Uterus (tissue), 4 donors: Measurements from ENCODE around the gene IGFL4. TPM values are rescaled to one million over a fixed set of nuclear protein-coding genes. Genes with fewer than 3 reads are reported as not detected.
"Not testable (repeated sequence)": the region's sequence is repeated elsewhere in the genome, so short reads cannot be mapped to it uniquely, and the experiment has no call there.

Experiments
- DNase-seq, 2 donors: peaks; one replicate each; pipeline ENCODE4 v3.0.0-alpha.2; 2019 to 2020
- H3K27ac ChIP-seq, 2 donors: fragments of 200-600 bp; sonication (generic); 1 replicate in 1 of 2; 2 replicates in 1 of 2; pipeline ENCODE4 v1.5.1; 2016 to 2018
- H3K27me3 ChIP-seq, 2 donors: fragments of 200-600 bp; sonication (generic); one replicate each; pipeline ENCODE4 v1.5.1; 2018 to 2019; ENCODE audit warnings: control low read depth in 1 of 2
- H3K36me3 ChIP-seq, 2 donors: fragments of 200-600 bp; sonication (generic); one replicate each; pipeline ENCODE4 v1.5.1; 2019; ENCODE audit warnings: control low read depth in 1 of 2
- H3K4me1 ChIP-seq, 2 donors: fragments of 200-600 bp; sonication (generic); one replicate each; pipeline ENCODE4 v1.5.1; 2018 to 2019; ENCODE audit warnings: control low read depth in 1 of 2
- H3K4me3 ChIP-seq, 2 donors: fragments of 200-600 bp; sonication (generic); 1 replicate in 1 of 2; 2 replicates in 1 of 2; pipeline ENCODE4 v1.5.1; 2018 to 2019; ENCODE audit warnings: mild to moderate bottlenecking in 1 of 2
- H3K9me3 ChIP-seq, 2 donors: fragments of 200-600 bp; sonication (generic); one replicate each; pipeline ENCODE4 v1.5.1; 2019; ENCODE audit warnings: control low read depth in 1 of 2
- CTCF ChIP-seq, 4 experiments: fragments of 200-600 bp in 2 of 4; fragments of 450-650 bp in 2 of 4; sonication (generic) in 2 of 4; IDR thresholded peaks; one replicate each; pipeline ENCODE4 v1.5.1; 2016 to 2019; ENCODE audit warnings: antibody characterized with exemption in 4 of 4, mild to moderate bottlenecking in 2 of 4, moderate library complexity in 1 of 4
- POLR2A ChIP-seq, 2 donors: fragments of 450-650 bp; IDR thresholded peaks; one replicate each; pipeline ENCODE4 v1.6.1; 2016; ENCODE audit warnings: antibody characterized with exemption in 2 of 2, mild to moderate bottlenecking in 1 of 2, moderate library complexity in 1 of 2
- intact Hi-C: fragments of 100-400 bp; cut with DNase I; formaldehyde crosslinking; loops from one replicate; pipeline ENCODE4 v1.15.1; 2023; ENCODE audit warnings: low total_unique reads
- total RNA-seq, 4 donors: library from RNA; depleted of rRNA in 3 of 4; stranded (reverse); fragments of >200 nt in 3 of 4; gene quantifications; one replicate each; pipeline versions ENCODE4 v1.1.0 to v1.2.4, GENCODE V29; 2014 to 2023
- donor health status: DM: yes; HTN: yes; CAD: no.

The IGFL4 gene
- total RNA-seq, 4 donors from 2014 or later, result not detected

- DNase-seq, result peak; percentile 56 to 67
- Histone ChIP-seq H3K27me3 (peaks cover 0 to 29% of the 10 kb centered on the region in 2 donors), H3K27ac (peak overlapping the region; percentile 6 to 45)
- TF ChIP-seq CTCF (IDR thresholded peaks at IDR 0.05), result peak; percentile 49 to 65 (median 59)
- not testable (repeated sequence) for H3K4me1 ChIP-seq, H3K4me3 ChIP-seq, H3K36me3 ChIP-seq, H3K9me3 ChIP-seq
- intact Hi-C loops, result loop anchor here (5.0 kb wide), 1 partner anchor 184 kb away; no protein-coding TSS in a partner anchor
Measured at GRCh38 chr19:46078573-46079332, 38.0 kb upstream of the IGFL4 start.

- no peak overlapping the region for H3K4me3 ChIP-seq
- peaks cover 0 to 29% of the 10 kb centered on the region in 2 donors for H3K27me3 ChIP-seq
- H3K9me3 ChIP-seq, result no peaks in the 10 kb centered on the region
- no peak overlapping the region for H3K27ac ChIP-seq
- no peak for TF ChIP-seq CTCF (IDR thresholded peaks at IDR 0.05)
- TF ChIP-seq POLR2A (IDR thresholded peaks at IDR 0.05), result no peak
- intact Hi-C loops, result loop anchor here (5.0 kb wide), 1 partner anchor 185 kb away; no protein-coding TSS in a partner anchor
- no peaks in the 10 kb centered on the region for H3K4me1 ChIP-seq
- no peaks in the 10 kb centered on the region for H3K36me3 ChIP-seq
- DNase-seq, result no peak
Measured at GRCh38 chr19:46077815-46078167, 37.0 kb upstream of the IGFL4 start.

- Histone ChIP-seq H3K4me1 (no peaks in the 10 kb centered on the region), H3K27me3 (peaks cover 0 to 29% of the 10 kb centered on the region in 2 donors), H3K36me3 (no peaks in the 10 kb centered on the region), H3K9me3 (no peaks in the 10 kb centered on the region), H3K27ac (no peak overlapping the region), H3K4me3 (no peak overlapping the region)
- TF ChIP-seq CTCF (IDR thresholded peaks at IDR 0.05), result peak; percentile 50 to 67 (median 60)
- no peak for TF ChIP-seq POLR2A (IDR thresholded peaks at IDR 0.05)
- intact Hi-C loops, result loop anchor here (5.0 kb wide), 1 partner anchor 185 kb away; no protein-coding TSS in a partner anchor
- peak; percentile 42 to 58 for DNase-seq
Measured at GRCh38 chr19:46076951-46077814, 36.4 kb upstream of the IGFL4 start.

GRCh38 chr19:46076031-46076880 is 35.5 kb upstream of the IGFL4 start:
- intact Hi-C loops, result loop anchor here (5.0 kb wide), 1 partner anchor 186 kb away; no protein-coding TSS in a partner anchor
- Histone ChIP-seq H3K4me1 (no peaks in the 10 kb centered on the region), H3K27me3 (peaks cover 0 to 29% of the 10 kb centered on the region in 2 donors), H3K9me3 (no peaks in the 10 kb centered on the region), H3K4me3 (no peak overlapping the region), H3K27ac (no peak overlapping the region), H3K36me3 (no peaks in the 10 kb centered on the region)
- DNase-seq, result no peak
- TF ChIP-seq POLR2A (IDR thresholded peaks at IDR 0.05) (no peak), CTCF (IDR thresholded peaks at IDR 0.05) (no peak)
